ENCODE measurements around the gene GALR1.
A peak's percentile ranks its signal among the peaks of the same experiment; 100 is the strongest.
"Not testable (repeated sequence)": the region's sequence is repeated elsewhere in the genome, so short reads cannot be mapped to it uniquely, and the experiment has no call there.

Gene GALR1

DNA sequence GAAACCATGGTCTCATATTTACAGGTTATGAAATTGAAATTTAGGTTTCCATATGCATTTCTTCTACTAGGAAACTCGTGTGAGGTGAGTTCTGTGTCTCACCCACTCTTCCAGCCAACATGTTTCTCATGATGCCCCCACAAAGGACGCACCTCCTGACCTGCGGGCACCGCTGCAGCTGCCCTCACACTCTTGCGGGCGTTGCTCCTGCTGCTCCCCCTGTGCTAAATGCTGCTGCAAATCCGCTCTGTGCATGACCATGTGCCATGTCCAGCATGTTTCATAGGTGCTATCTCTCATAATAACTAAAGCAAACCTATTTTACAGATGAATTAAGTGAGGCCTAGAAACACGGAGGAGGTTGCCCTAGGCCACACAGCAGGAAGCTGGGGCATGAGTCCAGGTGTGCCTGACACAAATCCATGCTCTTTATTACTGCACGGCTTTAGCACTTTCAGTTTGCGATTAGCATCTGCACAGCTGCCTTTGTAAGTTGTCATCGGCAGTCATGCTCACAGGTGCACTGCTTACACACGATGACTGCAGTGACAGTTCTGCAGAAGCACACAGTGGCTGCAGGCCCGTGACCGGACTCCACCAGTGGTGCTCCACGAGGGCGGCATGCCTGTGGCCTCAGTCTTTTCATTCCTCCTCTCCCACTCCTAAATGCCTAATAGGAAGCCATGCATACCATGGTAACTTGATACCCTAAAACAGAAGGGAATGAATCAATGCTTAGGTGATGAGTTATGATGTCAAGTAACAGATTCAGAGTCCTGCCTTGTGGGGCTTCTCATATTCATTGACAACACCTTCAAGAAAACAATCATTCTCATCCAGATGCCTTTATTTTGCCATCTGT, 14.9 kb upstream of the GALR1 start:
- no peak for DNase-seq
- no peaks in the 10 kb centered on the region for H3K9me3 ChIP-seq
- H3K4me1 ChIP-seq, result no peaks in the 10 kb centered on the region
- H3K4me3 ChIP-seq (ENCODE audit: low read depth, low read length), result no peak overlapping the region
- no peaks in the 10 kb centered on the region for H3K36me3 ChIP-seq
- TF ChIP-seq, protein P1, sequence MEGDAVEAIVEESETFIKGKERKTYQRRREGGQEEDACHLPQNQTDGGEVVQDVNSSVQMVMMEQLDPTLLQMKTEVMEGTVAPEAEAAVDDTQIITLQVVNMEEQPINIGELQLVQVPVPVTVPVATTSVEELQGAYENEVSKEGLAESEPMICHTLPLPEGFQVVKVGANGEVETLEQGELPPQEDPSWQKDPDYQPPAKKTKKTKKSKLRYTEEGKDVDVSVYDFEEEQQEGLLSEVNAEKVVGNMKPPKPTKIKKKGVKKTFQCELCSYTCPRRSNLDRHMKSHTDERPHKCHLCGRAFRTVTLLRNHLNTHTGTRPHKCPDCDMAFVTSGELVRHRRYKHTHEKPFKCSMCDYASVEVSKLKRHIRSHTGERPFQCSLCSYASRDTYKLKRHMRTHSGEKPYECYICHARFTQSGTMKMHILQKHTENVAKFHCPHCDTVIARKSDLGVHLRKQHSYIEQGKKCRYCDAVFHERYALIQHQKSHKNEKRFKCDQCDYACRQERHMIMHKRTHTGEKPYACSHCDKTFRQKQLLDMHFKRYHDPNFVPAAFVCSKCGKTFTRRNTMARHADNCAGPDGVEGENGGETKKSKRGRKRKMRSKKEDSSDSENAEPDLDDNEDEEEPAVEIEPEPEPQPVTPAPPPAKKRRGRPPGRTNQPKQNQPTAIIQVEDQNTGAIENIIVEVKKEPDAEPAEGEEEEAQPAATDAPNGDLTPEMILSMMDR (IDR thresholded peaks at IDR 0.05; ENCODE audit: low read depth, low read length), result no peak
- H3K27me3 ChIP-seq, result no peaks in the 10 kb centered on the region

DNA sequence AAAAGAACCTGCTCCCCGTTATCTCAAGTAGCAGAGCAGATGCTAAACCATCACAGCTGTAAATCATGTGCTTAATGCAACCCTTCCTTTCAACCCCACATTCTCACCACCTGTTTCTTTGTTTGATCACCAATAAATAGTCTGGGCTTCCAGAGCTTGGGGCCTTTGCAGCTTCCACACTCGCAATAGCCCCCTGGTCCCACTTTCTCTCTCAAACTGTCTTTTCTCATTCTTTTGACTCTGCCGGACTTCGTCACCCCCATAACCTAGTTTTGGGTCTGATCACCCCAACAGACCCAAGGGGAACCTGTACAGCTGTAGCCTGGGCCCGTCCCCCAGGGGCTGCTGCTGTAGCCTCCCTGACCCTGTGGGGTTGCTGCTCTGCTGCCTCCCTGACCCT, 10.4 kb upstream of the GALR1 start:
- DNase-seq; H3K36me3 ChIP-seq; H3K27me3 ChIP-seq; H3K9me3 ChIP-seq; H3K4me1 ChIP-seq; H3K4me3 ChIP-seq (ENCODE audit: low read depth, low read length): not testable (repeated sequence)

DNA sequence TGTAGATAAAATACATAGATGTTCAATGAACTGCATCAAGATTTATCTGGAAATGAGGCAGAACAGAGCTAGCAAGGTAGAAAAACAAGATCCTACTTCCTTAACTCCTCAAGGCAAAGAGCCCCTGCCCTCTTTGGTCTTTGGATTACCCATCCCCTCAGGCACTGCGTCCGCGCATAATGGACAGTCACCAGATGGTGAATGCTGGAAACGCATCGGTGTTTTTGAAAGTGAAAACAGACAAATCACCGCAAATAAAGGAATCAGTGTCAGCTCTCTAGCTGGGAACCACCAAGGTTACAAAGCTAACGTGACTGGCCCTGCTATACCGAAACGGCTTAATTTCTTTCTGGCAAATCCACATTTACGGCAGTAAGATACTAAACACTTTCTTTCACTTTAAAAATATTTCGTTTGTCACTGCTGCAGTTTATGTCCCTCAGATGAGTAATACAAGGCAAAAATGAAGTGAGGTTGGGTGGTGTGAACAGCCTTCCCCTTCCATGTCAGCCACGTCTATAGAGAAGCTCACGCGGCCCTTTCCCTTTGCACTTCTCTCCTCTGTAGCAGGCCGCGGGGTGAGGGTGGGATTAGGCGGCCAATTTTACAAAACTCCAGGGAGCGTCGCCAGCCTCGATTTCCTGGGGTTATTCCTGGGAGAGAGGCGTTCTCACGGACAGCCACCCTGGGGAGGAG, 627 bp upstream of the GALR1 start:
- Histone ChIP-seq H3K4me1 (no peaks in the 10 kb centered on the region), H3K36me3 (no peaks in the 10 kb centered on the region), H3K27me3 (peaks cover 26% of the 10 kb centered on the region), H3K9me3 (no peaks in the 10 kb centered on the region), H3K4me3 (ENCODE audit: low read depth, low read length) (peak overlapping the region; percentile 34)
- TF ChIP-seq, protein P1 (IDR thresholded peaks at IDR 0.05; ENCODE audit: low read depth, low read length), result no peak
- DNase-seq, result peak; percentile 13

DNA sequence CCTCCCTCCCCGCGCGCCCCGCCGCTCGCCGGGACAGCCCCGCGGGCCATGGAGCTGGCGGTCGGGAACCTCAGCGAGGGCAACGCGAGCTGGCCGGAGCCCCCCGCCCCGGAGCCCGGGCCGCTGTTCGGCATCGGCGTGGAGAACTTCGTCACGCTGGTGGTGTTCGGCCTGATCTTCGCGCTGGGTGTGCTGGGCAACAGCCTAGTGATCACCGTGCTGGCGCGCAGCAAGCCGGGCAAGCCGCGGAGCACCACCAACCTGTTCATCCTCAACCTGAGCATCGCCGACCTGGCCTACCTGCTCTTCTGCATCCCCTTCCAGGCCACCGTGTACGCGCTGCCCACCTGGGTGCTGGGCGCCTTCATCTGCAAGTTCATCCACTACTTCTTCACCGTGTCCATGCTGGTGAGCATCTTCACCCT, 865 bp downstream of the GALR1 start:
- H3K27me3 ChIP-seq, result peaks cover 26% of the 10 kb centered on the region
- no peaks in the 10 kb centered on the region for H3K9me3 ChIP-seq
- peak; percentile 6 for DNase-seq
- no peaks in the 10 kb centered on the region for H3K4me1 ChIP-seq
- H3K36me3 ChIP-seq, result no peaks in the 10 kb centered on the region
- H3K4me3 ChIP-seq (ENCODE audit: low read depth, low read length), result peak overlapping the region; percentile 35
- TF ChIP-seq, protein P1 (IDR thresholded peaks at IDR 0.05; ENCODE audit: low read depth, low read length), result no peak

DNA sequence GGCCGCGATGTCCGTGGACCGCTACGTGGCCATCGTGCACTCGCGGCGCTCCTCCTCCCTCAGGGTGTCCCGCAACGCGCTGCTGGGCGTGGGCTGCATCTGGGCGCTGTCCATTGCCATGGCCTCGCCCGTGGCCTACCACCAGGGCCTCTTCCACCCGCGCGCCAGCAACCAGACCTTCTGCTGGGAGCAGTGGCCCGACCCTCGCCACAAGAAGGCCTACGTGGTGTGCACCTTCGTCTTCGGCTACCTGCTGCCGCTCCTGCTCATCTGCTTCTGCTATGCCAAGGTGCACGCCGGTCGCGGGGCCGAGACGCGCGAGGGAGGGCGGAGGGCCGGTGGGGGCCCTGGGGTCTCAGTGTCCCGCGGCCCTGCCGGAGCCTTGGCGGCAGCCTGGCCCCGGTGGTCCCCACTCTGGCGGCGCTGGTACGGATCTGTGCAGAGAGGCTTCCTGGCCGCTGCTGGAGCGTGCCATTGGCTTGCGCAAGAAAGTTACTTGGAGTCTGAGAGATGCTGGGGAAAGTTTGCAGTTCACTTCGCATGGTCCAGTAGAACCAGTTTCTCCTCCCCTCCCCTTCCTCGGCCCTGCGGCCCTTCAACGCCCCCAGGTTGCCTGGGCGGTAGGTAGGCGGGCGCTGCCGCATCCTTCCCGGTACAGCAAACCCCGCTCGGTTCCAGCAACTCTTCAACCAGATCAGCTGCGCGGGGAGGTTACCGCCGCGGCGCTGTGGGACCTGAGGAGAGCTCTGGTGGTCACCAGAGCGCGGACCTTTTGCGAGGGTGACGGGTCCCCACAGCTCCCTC, 1.5 kb downstream of the GALR1 start:
- TF ChIP-seq, protein P1 (IDR thresholded peaks at IDR 0.05; ENCODE audit: low read depth, low read length), result no peak
- DNase-seq, result peak; percentile 12

DNA sequence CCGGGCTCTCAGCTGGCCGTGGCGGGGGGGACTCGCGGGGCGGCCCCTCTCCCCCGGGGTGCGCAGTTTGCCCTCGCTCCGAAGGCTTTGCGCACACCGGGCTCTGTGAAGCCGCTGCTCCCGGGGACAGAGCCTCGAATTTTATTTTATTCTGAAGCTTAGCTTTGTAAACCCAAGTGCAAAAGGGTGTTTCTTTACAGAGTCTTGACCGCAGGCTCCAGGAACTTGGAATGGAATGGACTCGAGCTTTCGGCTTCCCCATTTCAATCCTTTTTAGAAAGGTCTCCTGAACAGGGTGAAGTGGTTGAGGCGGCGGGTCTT, 2.0 kb downstream of the GALR1 start:
- Histone ChIP-seq H3K9me3 (no peaks in the 10 kb centered on the region), H3K4me3 (ENCODE audit: low read depth, low read length) (peak overlapping the region; percentile 35; the same call in 1 of the 2 replicates), H3K36me3 (no peaks in the 10 kb centered on the region), H3K4me1 (no peaks in the 10 kb centered on the region), H3K27me3 (peaks cover 26% of the 10 kb centered on the region)
- DNase-seq, result no peak
- TF ChIP-seq, protein P1 (IDR thresholded peaks at IDR 0.05; ENCODE audit: low read depth, low read length), result no peak

More for the DNA sequence above, 1.5 kb downstream of the GALR1 start:
- Histone ChIP-seq H3K9me3 (no peaks in the 10 kb centered on the region), H3K4me3 (ENCODE audit: low read depth, low read length) (peak overlapping the region; percentile 35), H3K36me3 (no peaks in the 10 kb centered on the region), H3K27me3 (peaks cover 26% of the 10 kb centered on the region), H3K4me1 (no peaks in the 10 kb centered on the region)
